Mammary epithelial cell (primary cell): ENCODE measurements around the gene SNX30.

Experiments
- CTCF ChIP-seq, 2 donors: IDR thresholded peaks in 1 of 2; conservative IDR thresholded peaks in 1 of 2; 2 replicates each; pipeline ENCODE4 v1.5.1; 2011 to 2012; ENCODE audit warnings: inconsistent platforms in 2 of 2, low read length in 2 of 2, mild to moderate bottlenecking in 2 of 2, control low read depth in 1 of 2, low read depth in 1 of 2; ENCODE audit not compliant: insufficient read depth in 1 of 2; ENCODE audit errors: extremely low read depth in 1 of 2
- EZH2 ChIP-seq: IDR thresholded peaks from 2 replicates; pipeline ENCODE4 v1.6.1; 2012; ENCODE audit warnings: low read length, inconsistent platforms, borderline replicate concordance

- no peak for TF ChIP-seq CTCF (conservative IDR thresholded peaks at IDR 0.05 in 1 of 2, IDR thresholded peaks at IDR 0.05 in 1 of 2; ENCODE audit: extremely low read depth in 1 of 2, insufficient read depth in 1 of 2, low read depth in 1 of 2, low read length in 2 of 2)
- no peak for TF ChIP-seq EZH2
Measured at GRCh38 chr9:112789891-112790774, 39.6 kb downstream of the SNX30 start.
